ENCODE data around the gene PACRG. TPM values are rescaled to one million over a fixed set of nuclear protein-coding genes. Genes with fewer than 3 reads are reported as not detected.

Gene PACRG
- total and polyA plus RNA-seq, 10 of the 15 experiments (the other 5 are each of a cell fraction or from before 2014, with no cell fraction given) = not detected

DNA sequence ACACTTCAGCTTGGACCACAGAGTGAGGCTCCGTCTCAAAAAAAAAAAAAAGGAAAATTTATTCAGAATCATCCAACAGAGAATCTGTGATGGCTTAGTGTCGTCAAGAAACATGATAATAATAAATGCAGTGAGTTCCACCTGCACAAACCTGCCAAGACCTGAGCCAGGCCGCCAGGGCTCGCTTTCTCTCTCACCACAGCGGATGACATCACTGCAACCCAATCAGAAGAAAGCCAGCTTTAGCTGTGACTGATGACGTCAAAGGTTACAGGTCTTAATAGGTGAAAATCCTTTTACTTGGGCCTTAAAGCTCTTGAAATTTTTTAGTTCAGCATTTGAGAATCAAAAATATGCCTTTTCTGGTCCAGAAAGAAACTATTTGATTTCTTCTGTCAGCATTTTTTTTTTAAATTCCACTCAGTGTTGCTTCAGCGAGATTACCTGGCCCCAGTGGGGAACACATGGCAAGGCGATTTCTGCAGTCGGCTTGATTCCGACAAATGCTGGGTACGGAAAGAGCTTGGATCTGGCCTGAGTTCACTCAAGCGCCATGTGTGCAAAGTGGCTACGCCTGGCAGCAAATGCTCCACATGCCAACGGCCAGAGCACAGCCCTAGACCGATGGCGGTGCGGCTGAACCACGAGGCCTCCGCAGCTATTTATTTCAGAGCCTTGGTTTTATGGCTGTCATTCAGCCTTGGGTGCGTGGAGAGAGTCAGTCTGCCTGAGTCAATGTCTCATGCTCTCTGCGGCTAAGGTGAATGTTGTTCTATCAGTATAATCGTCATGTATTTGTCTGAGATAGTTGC, 581.1 kb downstream of the PACRG start (continued):
- TF ChIP-seq PAX5 (IDR thresholded peaks at IDR 0.05; ENCODE audit: borderline replicate concordance, low read depth, low read length) (no peak), BRCA1 (IDR thresholded peaks at IDR 0.05; ENCODE audit: low read depth, low read length) (no peak), SRF (IDR thresholded peaks at IDR 0.05; ENCODE audit: low read depth in 2 of 2, low read length in 2 of 2) (no peak), STAT1 (conservative IDR thresholded peaks at IDR 0.05) (no peak), RFX5 (IDR thresholded peaks at IDR 0.05; ENCODE audit: low read depth, low read length) (no peak), ESRRA (IDR thresholded peaks at IDR 0.05; ENCODE audit: low read length) (no peak), KLF5 (IDR thresholded peaks at IDR 0.05; ENCODE audit: partially characterized antibody) (no peak)
- TF ChIP-seq, protein P1, sequence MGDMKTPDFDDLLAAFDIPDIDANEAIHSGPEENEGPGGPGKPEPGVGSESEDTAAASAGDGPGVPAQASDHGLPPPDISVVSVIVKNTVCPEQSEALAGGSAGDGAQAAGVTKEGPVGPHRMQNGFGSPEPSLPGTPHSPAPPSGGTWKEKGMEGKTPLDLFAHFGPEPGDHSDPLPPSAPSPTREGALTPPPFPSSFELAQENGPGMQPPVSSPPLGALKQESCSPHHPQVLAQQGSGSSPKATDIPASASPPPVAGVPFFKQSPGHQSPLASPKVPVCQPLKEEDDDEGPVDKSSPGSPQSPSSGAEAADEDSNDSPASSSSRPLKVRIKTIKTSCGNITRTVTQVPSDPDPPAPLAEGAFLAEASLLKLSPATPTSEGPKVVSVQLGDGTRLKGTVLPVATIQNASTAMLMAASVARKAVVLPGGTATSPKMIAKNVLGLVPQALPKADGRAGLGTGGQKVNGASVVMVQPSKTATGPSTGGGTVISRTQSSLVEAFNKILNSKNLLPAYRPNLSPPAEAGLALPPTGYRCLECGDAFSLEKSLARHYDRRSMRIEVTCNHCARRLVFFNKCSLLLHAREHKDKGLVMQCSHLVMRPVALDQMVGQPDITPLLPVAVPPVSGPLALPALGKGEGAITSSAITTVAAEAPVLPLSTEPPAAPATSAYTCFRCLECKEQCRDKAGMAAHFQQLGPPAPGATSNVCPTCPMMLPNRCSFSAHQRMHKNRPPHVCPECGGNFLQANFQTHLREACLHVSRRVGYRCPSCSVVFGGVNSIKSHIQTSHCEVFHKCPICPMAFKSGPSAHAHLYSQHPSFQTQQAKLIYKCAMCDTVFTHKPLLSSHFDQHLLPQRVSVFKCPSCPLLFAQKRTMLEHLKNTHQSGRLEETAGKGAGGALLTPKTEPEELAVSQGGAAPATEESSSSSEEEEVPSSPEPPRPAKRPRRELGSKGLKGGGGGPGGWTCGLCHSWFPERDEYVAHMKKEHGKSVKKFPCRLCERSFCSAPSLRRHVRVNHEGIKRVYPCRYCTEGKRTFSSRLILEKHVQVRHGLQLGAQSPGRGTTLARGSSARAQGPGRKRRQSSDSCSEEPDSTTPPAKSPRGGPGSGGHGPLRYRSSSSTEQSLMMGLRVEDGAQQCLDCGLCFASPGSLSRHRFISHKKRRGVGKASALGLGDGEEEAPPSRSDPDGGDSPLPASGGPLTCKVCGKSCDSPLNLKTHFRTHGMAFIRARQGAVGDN (IDR thresholded peaks at IDR 0.05) = no peak

DNA sequence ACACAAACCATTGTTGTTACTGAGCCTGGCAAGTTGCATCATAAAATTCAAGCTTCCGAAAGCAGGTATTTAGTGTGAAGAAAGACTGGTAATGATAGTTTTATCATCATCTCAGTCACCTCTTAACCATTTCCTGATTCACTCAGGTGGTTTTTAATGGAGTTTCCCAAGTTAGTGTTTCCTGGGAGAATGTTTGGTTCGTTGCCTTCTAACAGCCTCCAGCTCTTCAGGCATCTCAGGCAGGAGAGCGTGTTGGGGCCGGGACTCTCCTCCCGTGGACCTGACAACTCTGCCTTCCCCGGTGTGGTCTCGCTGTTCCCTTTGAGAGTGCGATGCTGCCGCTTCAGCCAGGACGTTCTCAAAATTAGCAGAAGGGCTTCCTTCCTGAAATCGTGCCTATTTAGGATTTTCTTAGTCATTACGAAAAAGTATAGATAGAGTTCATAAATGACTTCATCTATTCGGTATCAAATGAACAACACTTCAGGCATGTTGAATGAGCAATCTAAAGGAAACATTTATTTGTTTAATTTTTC, 581.8 kb downstream of the PACRG start:
- ChIA-PET RAD21 (ENCODE audit: unreplicated experiment) (no interaction called here), CTCF (no interaction called here), SMC1A (ENCODE audit: uncharacterized antibody, unreplicated experiment) (no interaction called here), POLR2A (no interaction called here)
- Histone ChIP-seq H3K79me2 (ENCODE audit: control insufficient read depth, insufficient read depth, low read length) (no peaks in the 10 kb centered on the region), H3K9ac (ENCODE audit: control insufficient read depth, insufficient read depth, low read length) (no peak overlapping the region), H3K4me3 (no peak overlapping the region), H3K4me2 (ENCODE audit: control insufficient read depth, insufficient read depth) (no peak overlapping the region), H3K27ac (ENCODE audit: control insufficient read depth, insufficient read depth) (no peak overlapping the region), H3K27me3 (replicated peaks in 1 of 2; ENCODE audit: control insufficient read depth in 2 of 2, insufficient read depth in 2 of 2, low read length in 1 of 2) (no peaks in the 10 kb centered on the region; a peak in 1 of 4 replicates), H3K4me1 (ENCODE audit: control insufficient read depth, insufficient read depth, low read length) (no peaks in the 10 kb centered on the region), H2AFZ (ENCODE audit: control insufficient read depth, low read depth, low read length) (no peak overlapping the region), H3K36me3 (ENCODE audit: control insufficient read depth in 2 of 2, insufficient read depth in 2 of 2, low read length in 1 of 2) (no peaks in the 10 kb centered on the region), H3K9me3 (replicated peaks; ENCODE audit: control insufficient read depth, insufficient read depth, low read length) (no peaks in the 10 kb centered on the region), H4K20me1 (ENCODE audit: control insufficient read depth, insufficient read depth) (no peaks in the 10 kb centered on the region)
- in situ Hi-C loops (cut with MboI) (no loop called here), intact Hi-C loops (cut with micrococcal nuclease; ENCODE audit: unreplicated experiment) (no loop called here)
- no peak for DNase-seq (ENCODE audit: low read depth, low spot score)
- ATAC-seq = no peak
- TF ChIP-seq CHD1 (IDR thresholded peaks at IDR 0.05; ENCODE audit: low read depth, low read length) (no peak), SMAD5 (IDR thresholded peaks at IDR 0.05; ENCODE audit: low read depth) (no peak), YY1 (IDR thresholded peaks at IDR 0.05; ENCODE audit: low read depth, low read length) (no peak), SPI1 (IDR thresholded peaks at IDR 0.05; ENCODE audit: borderline replicate concordance, insufficient read depth, low read depth, low read length) (no peak), HDGF (IDR thresholded peaks at IDR 0.05) (no peak), MYB (IDR thresholded peaks at IDR 0.05; ENCODE audit: borderline replicate concordance, low read depth, low read length) (no peak)
- TF ChIP-seq, protein P2, sequence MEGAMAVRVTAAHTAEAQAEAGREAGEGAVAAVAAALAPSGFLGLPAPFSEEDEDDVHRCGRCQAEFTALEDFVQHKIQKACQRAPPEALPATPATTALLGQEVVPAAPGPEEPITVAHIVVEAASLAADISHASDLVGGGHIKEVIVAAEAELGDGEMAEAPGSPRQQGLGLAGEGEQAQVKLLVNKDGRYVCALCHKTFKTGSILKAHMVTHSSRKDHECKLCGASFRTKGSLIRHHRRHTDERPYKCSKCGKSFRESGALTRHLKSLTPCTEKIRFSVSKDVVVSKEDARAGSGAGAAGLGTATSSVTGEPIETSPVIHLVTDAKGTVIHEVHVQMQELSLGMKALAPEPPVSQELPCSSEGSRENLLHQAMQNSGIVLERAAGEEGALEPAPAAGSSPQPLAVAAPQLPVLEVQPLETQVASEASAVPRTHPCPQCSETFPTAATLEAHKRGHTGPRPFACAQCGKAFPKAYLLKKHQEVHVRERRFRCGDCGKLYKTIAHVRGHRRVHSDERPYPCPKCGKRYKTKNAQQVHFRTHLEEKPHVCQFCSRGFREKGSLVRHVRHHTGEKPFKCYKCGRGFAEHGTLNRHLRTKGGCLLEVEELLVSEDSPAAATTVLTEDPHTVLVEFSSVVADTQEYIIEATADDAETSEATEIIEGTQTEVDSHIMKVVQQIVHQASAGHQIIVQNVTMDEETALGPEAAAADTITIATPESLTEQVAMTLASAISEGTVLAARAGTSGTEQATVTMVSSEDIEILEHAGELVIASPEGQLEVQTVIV (IDR thresholded peaks at IDR 0.05; ENCODE audit: borderline replicate concordance, partially characterized antibody) = no peak
- BruUV-seq (replicated peaks) = no TSS peak
- FAIRE-seq = no peak
- 15% methylated on average over 13 of the region's 13 CpGs for WGBS (ENCODE audit: insufficient coverage, insufficient replicate concordance, low lambda C conversion rate, missing lambda C conversion rate)
